ENCODE data around the gene CFAP97. TPM values are rescaled to one million over a fixed set of nuclear protein-coding genes. Genes with fewer than 3 reads are reported as not detected.
A peak's percentile ranks its signal among the peaks of the same experiment; 100 is the strongest.

The CFAP97 gene
- total and polyA plus RNA-seq, 9 of the 15 experiments (the other 6 are each of a cell fraction or from before 2014, with no cell fraction given) = 17.3 to 57.8 (median 44.4) TPM

DNA sequence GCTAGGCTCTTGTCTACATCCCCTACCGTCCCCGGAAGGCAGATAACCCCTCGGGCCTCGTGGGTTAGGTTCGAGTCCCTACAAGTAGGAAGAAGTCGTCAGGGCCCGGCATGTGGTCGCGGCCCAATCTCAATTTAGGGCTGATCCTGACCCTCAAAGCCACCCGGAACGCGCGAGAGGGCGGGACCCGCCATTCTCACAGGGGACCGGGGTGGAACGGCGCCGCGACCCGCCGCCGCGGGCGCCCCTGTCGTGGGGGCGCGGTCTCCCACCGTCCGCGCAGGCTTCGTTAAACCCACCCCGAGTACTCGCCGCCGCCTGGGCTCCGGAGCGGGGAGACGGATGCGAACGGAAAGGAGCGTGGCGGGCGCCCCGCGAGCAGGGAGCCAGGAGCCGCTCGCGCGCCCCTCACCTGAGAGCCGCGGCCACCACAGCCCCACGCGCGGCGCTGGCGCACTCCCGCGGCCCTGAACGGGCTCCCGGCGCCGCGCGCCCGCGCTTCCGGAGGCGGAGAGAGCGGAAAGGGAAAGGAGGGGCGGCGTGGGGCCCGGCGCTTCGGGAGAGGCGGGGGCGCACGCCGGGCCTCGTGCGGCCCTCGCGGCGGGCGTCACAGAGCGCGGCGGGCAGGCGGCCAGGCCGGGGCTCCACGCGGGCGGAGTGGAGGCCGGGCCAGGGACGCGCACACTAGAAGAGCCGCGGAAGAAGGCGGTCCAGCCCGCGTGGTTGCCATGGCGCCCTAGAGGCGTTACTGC, at the start of gene CFAP97 (continued):
- TF ChIP-seq, protein P1, sequence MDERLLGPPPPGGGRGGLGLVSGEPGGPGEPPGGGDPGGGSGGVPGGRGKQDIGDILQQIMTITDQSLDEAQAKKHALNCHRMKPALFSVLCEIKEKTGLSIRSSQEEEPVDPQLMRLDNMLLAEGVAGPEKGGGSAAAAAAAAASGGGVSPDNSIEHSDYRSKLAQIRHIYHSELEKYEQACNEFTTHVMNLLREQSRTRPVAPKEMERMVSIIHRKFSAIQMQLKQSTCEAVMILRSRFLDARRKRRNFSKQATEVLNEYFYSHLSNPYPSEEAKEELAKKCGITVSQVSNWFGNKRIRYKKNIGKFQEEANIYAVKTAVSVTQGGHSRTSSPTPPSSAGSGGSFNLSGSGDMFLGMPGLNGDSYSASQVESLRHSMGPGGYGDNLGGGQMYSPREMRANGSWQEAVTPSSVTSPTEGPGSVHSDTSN (CRISPR knock-in tag; IDR thresholded peaks at IDR 0.05; ENCODE audit: low read depth) = no peak
- TF ChIP-seq, protein P1 (tag; conservative IDR thresholded peaks at IDR 0.05; ENCODE audit: low read depth) = no peak
- TF ChIP-seq CBX8 (IDR thresholded peaks at IDR 0.05; ENCODE audit: borderline replicate concordance, extremely low read depth, low read depth, low read length, poor library complexity, severe bottlenecking) (no peak), ETV6 (IDR thresholded peaks at IDR 0.05; ENCODE audit: borderline replicate concordance in 1 of 2, low read depth in 2 of 2, low read length in 1 of 2) (no peak), ETV6 (CRISPR knock-in tag; IDR thresholded peaks at IDR 0.05; ENCODE audit: borderline replicate concordance) (peak; percentile 90; the same call in 1 of the 2 replicates), WHSC1 (IDR thresholded peaks at IDR 0.05; ENCODE audit: low read length) (no peak), GABPB2 (CRISPR knock-in tag; conservative IDR thresholded peaks at IDR 0.05) (no peak), NELFE (IDR thresholded peaks at IDR 0.05; ENCODE audit: insufficient read depth, insufficient read length) (no peak), KLF13 (tag; IDR thresholded peaks at IDR 0.05; ENCODE audit: borderline replicate concordance, low read depth) (no peak), MTF1 (CRISPR knock-in tag; IDR thresholded peaks at IDR 0.05; ENCODE audit: borderline replicate concordance) (no peak), ERF (CRISPR knock-in tag; IDR thresholded peaks at IDR 0.05) (no peak), HCFC1 (IDR thresholded peaks at IDR 0.05; ENCODE audit: low read depth, low read length) (no peak), TAF1 (IDR thresholded peaks at IDR 0.05; ENCODE audit: control insufficient read depth, extremely low read depth, insufficient read depth, low read length, severe bottlenecking) (peak; percentile 78), SPI1 (IDR thresholded peaks at IDR 0.05; ENCODE audit: borderline replicate concordance, low read depth, low read length) (no peak), SRSF1 (IDR thresholded peaks at IDR 0.05; ENCODE audit: low read depth, low read length) (no peak), ZNF134 (CRISPR knock-in tag; conservative IDR thresholded peaks at IDR 0.05) (no peak), KDM4B (IDR thresholded peaks at IDR 0.05; ENCODE audit: borderline replicate concordance in 2 of 2, low read depth in 1 of 2) (no peak), GATAD2A (IDR thresholded peaks at IDR 0.05) (0 out of 2 replicates have a peak, but pooled peaks have one; percentile 34), SNIP1 (IDR thresholded peaks at IDR 0.05; ENCODE audit: low read depth) (no peak)
- TF ChIP-seq, protein P2, sequence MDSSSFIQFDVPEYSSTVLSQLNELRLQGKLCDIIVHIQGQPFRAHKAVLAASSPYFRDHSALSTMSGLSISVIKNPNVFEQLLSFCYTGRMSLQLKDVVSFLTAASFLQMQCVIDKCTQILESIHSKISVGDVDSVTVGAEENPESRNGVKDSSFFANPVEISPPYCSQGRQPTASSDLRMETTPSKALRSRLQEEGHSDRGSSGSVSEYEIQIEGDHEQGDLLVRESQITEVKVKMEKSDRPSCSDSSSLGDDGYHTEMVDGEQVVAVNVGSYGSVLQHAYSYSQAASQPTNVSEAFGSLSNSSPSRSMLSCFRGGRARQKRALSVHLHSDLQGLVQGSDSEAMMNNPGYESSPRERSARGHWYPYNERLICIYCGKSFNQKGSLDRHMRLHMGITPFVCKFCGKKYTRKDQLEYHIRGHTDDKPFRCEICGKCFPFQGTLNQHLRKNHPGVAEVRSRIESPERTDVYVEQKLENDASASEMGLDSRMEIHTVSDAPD (CRISPR knock-in tag; IDR thresholded peaks at IDR 0.05) = no peak
- TF ChIP-seq, protein P3, sequence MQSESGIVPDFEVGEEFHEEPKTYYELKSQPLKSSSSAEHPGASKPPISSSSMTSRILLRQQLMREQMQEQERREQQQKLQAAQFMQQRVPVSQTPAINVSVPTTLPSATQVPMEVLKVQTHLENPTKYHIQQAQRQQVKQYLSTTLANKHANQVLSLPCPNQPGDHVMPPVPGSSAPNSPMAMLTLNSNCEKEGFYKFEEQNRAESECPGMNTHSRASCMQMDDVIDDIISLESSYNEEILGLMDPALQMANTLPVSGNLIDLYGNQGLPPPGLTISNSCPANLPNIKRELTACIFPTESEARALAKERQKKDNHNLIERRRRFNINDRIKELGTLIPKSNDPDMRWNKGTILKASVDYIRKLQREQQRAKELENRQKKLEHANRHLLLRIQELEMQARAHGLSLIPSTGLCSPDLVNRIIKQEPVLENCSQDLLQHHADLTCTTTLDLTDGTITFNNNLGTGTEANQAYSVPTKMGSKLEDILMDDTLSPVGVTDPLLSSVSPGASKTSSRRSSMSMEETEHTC (IDR thresholded peaks at IDR 0.05) = no peak
